H1 (cell line): Measurements from ENCODE around the gene CYP11A1.

Experiments used
- POLR2AphosphoS5 ChIP-seq: IDR thresholded peaks from 2 replicates; pipeline ENCODE4 v1.6.1; 2011; ENCODE audit warnings: low read depth, low read length
- RBBP5 ChIP-seq: IDR thresholded peaks from 2 replicates; pipeline ENCODE4 v1.7.1; 2012; ENCODE audit warnings: low read depth, mild to moderate bottlenecking, inconsistent platforms, low read length, moderate library complexity, borderline replicate concordance
- RFX5 ChIP-seq: IDR thresholded peaks from 2 replicates; pipeline ENCODE4 v1.6.1; 2011; ENCODE audit warnings: low read depth, low read length, improper control_type of control experiment, borderline replicate concordance

- TF ChIP-seq RBBP5 (no peak), RFX5 (no peak), POLR2AphosphoS5 (no peak)
Observed at GRCh38 chr15:74383286-74383685, 15.8 kb upstream of the CYP11A1 start.
